GM23338 (cell line): ENCODE measurements around the gene SLC35D3.
A peak's percentile ranks its signal among the peaks of the same experiment; 100 is the strongest.

Source experiments
- CREB1 ChIP-seq: fragments of 250-450 bp; sonication (Bioruptor Pico); IDR thresholded peaks from 2 replicates; pipeline ENCODE4 v1.5.0; 2020; ENCODE audit warnings: low read depth, mild to moderate bottlenecking, moderate library complexity
- CTCF ChIP-seq, 2 experiments: fragments of 200-600 bp in 1 of 2; sonication (generic) in 1 of 2; conservative IDR thresholded peaks; 2 replicates each; pipeline versions ENCODE4 v1.5.1 to v1.6.1; 2016 to 2017; ENCODE audit warnings: antibody characterized with exemption in 2 of 2, low read depth in 2 of 2, mild to moderate bottlenecking in 2 of 2, moderate library complexity in 1 of 2
- EZH2 ChIP-seq: fragments of 200-600 bp; sonication (generic); IDR thresholded peaks from one replicate; pipeline ENCODE4 v1.8.0; 2017; ENCODE audit warnings: antibody characterized with exemption, mild to moderate bottlenecking, low read depth; ENCODE audit not compliant: unreplicated experiment
- EZH2phosphoT487 ChIP-seq: fragments of 200-600 bp; sonication (generic); IDR thresholded peaks from one replicate; pipeline ENCODE4 v1.8.1; 2018; ENCODE audit warnings: antibody characterized with exemption; ENCODE audit not compliant: unreplicated experiment
- JUNB ChIP-seq: IDR thresholded peaks from one replicate; pipeline ENCODE4 v1.6.1; 2016; ENCODE audit warnings: antibody characterized with exemption; ENCODE audit not compliant: unreplicated experiment
- NANOG ChIP-seq: IDR thresholded peaks from 2 replicates; pipeline ENCODE4 v1.6.1; 2016; ENCODE audit warnings: antibody characterized with exemption, borderline replicate concordance
- POLR2AphosphoS5 ChIP-seq: IDR thresholded peaks from 2 replicates; pipeline ENCODE4 v1.6.1; 2016; ENCODE audit warnings: antibody characterized with exemption, low read depth
- REST ChIP-seq: IDR thresholded peaks from one replicate; pipeline ENCODE4 v1.6.1; 2018; ENCODE audit warnings: antibody characterized with exemption; ENCODE audit not compliant: unreplicated experiment
- ZNF114 ChIP-seq: fragments of 250-450 bp; sonication (Bioruptor Pico); IDR thresholded peaks from 2 replicates; pipeline ENCODE4 v1.5.0; 2020; ENCODE audit warnings: mild to moderate bottlenecking, moderate library complexity
- ZNF331 ChIP-seq: fragments of 250-450 bp; sonication (Bioruptor Pico); IDR thresholded peaks from 2 replicates; pipeline ENCODE4 v1.5.0; 2020; ENCODE audit warnings: low read depth, mild to moderate bottlenecking, moderate library complexity

GRCh38 chr6:136959471-136959891 is 37.4 kb downstream of the SLC35D3 start:
- TF ChIP-seq REST (no peak), CTCF (conservative IDR thresholded peaks at IDR 0.05; ENCODE audit: low read depth in 2 of 2) (peak in 1 of 2 experiments; percentile 30; a peak in 1 of 4 replicates), POLR2AphosphoS5 (no peak), JUNB (no peak), EZH2phosphoT487 (no peak), NANOG (no peak), EZH2 (no peak), ZNF114 (CRISPR knock-in tag) (no peak), ZNF331 (no peak), CREB1 (CRISPR knock-in tag) (no peak)
